Naive thymus-derived CD4-positive, alpha-beta T cell (primary cell): ENCODE measurements around the gene LMO7. TPM values are rescaled to one million over a fixed set of nuclear protein-coding genes. Genes with fewer than 3 reads are reported as not detected.
"Not testable (repeated sequence)": the region's sequence is repeated elsewhere in the genome, so short reads cannot be mapped to it uniquely, and the experiment has no call there.

Experiments
- ATAC-seq: fragments of 150-1000 bp; cut with Tn5 transposase; 2 replicates; pipeline ENCODE4 v1.10.0; 2021; ENCODE audit warnings: mild to moderate bottlenecking, moderate library complexity
- CTCF ChIA-PET: fragments of 350-600 bp; sonication (Branson Sonifier 250); formaldehyde crosslinking; loops from one replicate; lab custom pipeline; 2021; ENCODE audit warnings: antibody characterized with exemption; lab: Charles Lee
- POLR2A ChIA-PET: fragments of 350-600 bp; sonication (Branson Sonifier 250); formaldehyde crosslinking; loops from one replicate; lab custom pipeline; 2021; ENCODE audit warnings: antibody characterized with exemption, inconsistent platforms; lab: Charles Lee
- DNase-seq, 9 donors: peaks; one replicate each; pipeline versions ENCODE4 v3.0.0 to v3.0.0-alpha.2; 2020 to 2022; ENCODE audit warnings: mixed read lengths in 1 of 9
- H3K27ac ChIP-seq: one replicate; pipeline ENCODE4 v1.7.0; 2013; ENCODE audit warnings: mild to moderate bottlenecking, low read depth, low read length, moderate library complexity
- H3K27me3 ChIP-seq, 2 donors: one replicate each; pipeline ENCODE4 v1.7.0; 2013; ENCODE audit warnings: low read length in 2 of 2, mild to moderate bottlenecking in 2 of 2, moderate library complexity in 2 of 2; ENCODE audit not compliant: control insufficient read depth in 2 of 2, insufficient read depth in 2 of 2
- H3K36me3 ChIP-seq, 3 experiments: 1 replicate in 2 of 3; 2 replicates in 1 of 3; pipeline ENCODE4 v1.7.0; 2013; ENCODE audit warnings: low read length in 3 of 3, mild to moderate bottlenecking in 3 of 3, moderate library complexity in 1 of 3; ENCODE audit not compliant: insufficient read depth in 3 of 3, control insufficient read depth in 2 of 3
- H3K4me1 ChIP-seq, 2 donors: one replicate each; pipeline ENCODE4 v1.7.0; 2013; ENCODE audit warnings: low read length in 2 of 2, mild to moderate bottlenecking in 2 of 2, moderate library complexity in 1 of 2; ENCODE audit not compliant: control insufficient read depth in 2 of 2, insufficient read depth in 2 of 2
- H3K4me3 ChIP-seq: 2 replicates; pipeline ENCODE4 v1.7.0; 2013; ENCODE audit warnings: mild to moderate bottlenecking, low read length
- H3K9me3 ChIP-seq, 3 experiments: 1 replicate in 2 of 3; 2 replicates in 1 of 3; pipeline ENCODE4 v1.7.0; 2013; ENCODE audit warnings: low read length in 3 of 3; ENCODE audit not compliant: control insufficient read depth in 2 of 3
- H3K27ac Mint-ChIP-seq, 9 donors: one replicate each; pipeline ENCODE4 v1.8.0; 2020 to 2022; ENCODE audit warnings: mixed read lengths in 9 of 9, mild to moderate bottlenecking in 8 of 9, moderate library complexity in 5 of 9, inconsistent platforms in 2 of 9
- H3K27me3 Mint-ChIP-seq, 5 donors: one replicate each; pipeline ENCODE4 v1.8.0; 2021 to 2022; ENCODE audit warnings: mixed read lengths in 5 of 5, mild to moderate bottlenecking in 1 of 5
- H3K36me3 Mint-ChIP-seq, 5 donors: one replicate each; pipeline ENCODE4 v1.8.0; 2020 to 2022; ENCODE audit warnings: mixed read lengths in 5 of 5, mild to moderate bottlenecking in 3 of 5, inconsistent platforms in 1 of 5
- H3K4me1 Mint-ChIP-seq, 7 donors: one replicate each; pipeline ENCODE4 v1.8.0; 2020 to 2022; ENCODE audit warnings: mixed read lengths in 7 of 7, mild to moderate bottlenecking in 3 of 7, inconsistent platforms in 1 of 7
- H3K4me3 Mint-ChIP-seq, 10 donors: one replicate each; pipeline ENCODE4 v1.8.0; 2020 to 2022; ENCODE audit warnings: mild to moderate bottlenecking in 10 of 10, mixed read lengths in 10 of 10, moderate library complexity in 6 of 10, inconsistent platforms in 2 of 10
- H3K9me3 Mint-ChIP-seq, 11 donors: one replicate each; pipeline ENCODE4 v1.8.0; 2020 to 2022; ENCODE audit warnings: mixed read lengths in 11 of 11, mild to moderate bottlenecking in 4 of 11, inconsistent platforms in 1 of 11, moderate library complexity in 1 of 11
- intact Hi-C, 2 donors: fragments of 100-400 bp; cut with micrococcal nuclease; formaldehyde crosslinking; loops; one replicate each; pipeline ENCODE4 v1.15.1; 2023
- polyA plus RNA-seq, 2 donors: library from polyadenylated mRNA; unstranded; fragments of 300-500 nt; fragmentation: Illumina TruSeq; gene quantifications; one replicate each; pipeline ENCODE4 v1.2.3, GENCODE V29; 2021
- total RNA-seq, 6 experiments: library from RNA in 5 of 6; stranded (reverse) in 5 of 6; gene quantifications; 1 replicate in 5 of 6; 2 replicates in 1 of 6; pipeline ENCODE4 v1.2.3 and lab custom pipeline; 2021 to 2026

Gene LMO7
- total and polyA plus RNA-seq, 7 experiments from 2014 or later, result 18.0 to 68.1 (median 37.8) TPM

- H3K27ac ChIP-seq, H3K36me3 ChIP-seq, H3K27me3 ChIP-seq, ATAC-seq, H3K4me1 ChIP-seq, POLR2A ChIA-PET, H3K9me3 ChIP-seq, DNase-seq, H3K27me3 Mint-ChIP-seq, H3K27ac Mint-ChIP-seq, H3K4me1 Mint-ChIP-seq, H3K4me3 Mint-ChIP-seq, intact Hi-C loops, CTCF ChIA-PET, H3K4me3 ChIP-seq: not testable (repeated sequence)
- H3K36me3 Mint-ChIP-seq, result peaks cover 11 to 34% (median 15%) of the 10 kb centered on the region in 5 donors
- H3K9me3 Mint-ChIP-seq, result peaks cover 0 to 17% (median 6%) of the 10 kb centered on the region in 11 donors
Observed at GRCh38 chr13:75733113-75733512, 97.0 kb downstream of the LMO7 start.

DNA sequence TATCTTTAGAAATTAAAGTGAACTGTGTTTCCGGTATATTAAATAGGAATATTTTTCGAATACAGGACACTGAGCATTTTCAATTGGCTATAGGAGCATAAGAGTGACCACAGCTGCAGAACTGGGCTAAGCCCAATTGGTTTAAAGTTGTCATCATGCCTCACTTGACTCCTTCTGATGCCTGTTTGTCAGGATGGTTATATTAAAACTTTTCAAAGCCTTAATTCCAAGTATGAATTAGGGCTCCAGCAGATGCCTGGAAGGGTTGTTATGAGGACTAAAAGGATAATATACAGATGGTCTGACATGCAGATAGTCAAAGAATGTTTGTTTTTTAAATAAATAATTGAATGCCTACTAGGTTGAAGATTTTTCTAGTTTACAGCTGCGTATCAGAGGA, 100.0 kb downstream of the LMO7 start:
- peaks cover 0 to 8% (median 0%) of the 10 kb centered on the region in 7 donors for H3K4me1 Mint-ChIP-seq
- no peaks in the 10 kb centered on the region for H3K4me1 ChIP-seq
- no peak overlapping the region for H3K4me3 ChIP-seq
- intact Hi-C loops, result no loop called here
- H3K36me3 ChIP-seq, result no peaks in the 10 kb centered on the region
- no peak overlapping the region for H3K27ac ChIP-seq
- ATAC-seq (no peak), DNase-seq (no peak)
- H3K9me3 ChIP-seq, result no peaks in the 10 kb centered on the region
- peaks cover 0 to 14% (median 6%) of the 10 kb centered on the region in 11 donors for H3K9me3 Mint-ChIP-seq
- peaks cover 10 to 32% (median 15%) of the 10 kb centered on the region in 5 donors for H3K36me3 Mint-ChIP-seq
- H3K4me3 Mint-ChIP-seq, result no peak overlapping the region
- CTCF ChIA-PET, result interaction anchor here (0.7 to 0.9 kb wide), 2 partner anchors 30 to 117 kb away, joined by 3 read pairs; no protein-coding TSS in a partner anchor
- H3K27me3 Mint-ChIP-seq, result no peaks in the 10 kb centered on the region
- H3K27ac Mint-ChIP-seq, result no peak overlapping the region
- POLR2A ChIA-PET, result no interaction called here
- no peaks in the 10 kb centered on the region for H3K27me3 ChIP-seq

DNA sequence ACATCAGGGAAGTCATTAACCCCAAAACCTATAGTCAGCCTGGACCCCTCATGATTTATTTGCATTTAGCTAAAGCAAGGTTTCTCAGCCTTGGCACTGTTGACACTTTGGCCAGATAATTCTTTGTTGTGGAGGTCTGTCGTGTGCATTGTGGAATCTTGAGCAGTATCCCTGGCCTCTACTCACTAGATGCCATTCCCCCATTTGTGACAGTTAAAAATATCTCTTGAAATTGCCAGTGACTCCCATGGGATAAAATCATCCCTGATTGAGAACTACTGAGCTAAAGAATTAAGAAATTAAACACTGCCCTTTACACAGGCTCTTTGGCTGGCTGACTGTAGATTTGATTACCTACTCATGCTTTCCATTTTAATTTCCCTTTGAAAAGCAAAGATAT, 102.7 kb downstream of the LMO7 start:
- Histone ChIP-seq H3K4me1 (no peaks in the 10 kb centered on the region), H3K27me3 (no peaks in the 10 kb centered on the region), H3K9me3 (no peaks in the 10 kb centered on the region), H3K4me3 (no peak overlapping the region), H3K27ac (no peak overlapping the region), H3K36me3 (no peaks in the 10 kb centered on the region)
- peak overlapping the region in 1 of 9 donors; percentile 57 for H3K27ac Mint-ChIP-seq
- ATAC-seq, result no peak
- H3K9me3 Mint-ChIP-seq, result peaks cover 0 to 13% (median 4%) of the 10 kb centered on the region in 11 donors
- peaks cover 12 to 29% (median 14%) of the 10 kb centered on the region in 5 donors for H3K36me3 Mint-ChIP-seq
- H3K4me3 Mint-ChIP-seq, result no peak overlapping the region
- no peaks in the 10 kb centered on the region for H3K27me3 Mint-ChIP-seq
- POLR2A ChIA-PET, result interaction anchor here (0.6 kb wide), 1 partner anchor 109 kb away, joined by 4 read pairs; no protein-coding TSS in a partner anchor
- DNase-seq, result no peak
- H3K4me1 Mint-ChIP-seq, result peaks cover 0 to 8% (median 0%) of the 10 kb centered on the region in 7 donors
- CTCF ChIA-PET, result no interaction called here
- intact Hi-C loops, result no loop called here

GRCh38 chr13:75739244-75739868, 103.2 kb downstream of the LMO7 start:
- no peak for DNase-seq
- Histone ChIP-seq H3K36me3 (no peaks in the 10 kb centered on the region), H3K4me1 (no peaks in the 10 kb centered on the region), H3K4me3 (no peak overlapping the region), H3K9me3 (no peaks in the 10 kb centered on the region), H3K27me3 (no peaks in the 10 kb centered on the region), H3K27ac (no peak overlapping the region)
- ChIA-PET POLR2A (interaction anchor here (0.6 kb wide), 1 partner anchor 109 kb away, joined by 4 read pairs; no protein-coding TSS in a partner anchor), CTCF (no interaction called here)
- no peak for ATAC-seq
- H3K36me3 Mint-ChIP-seq, result peaks cover 10 to 26% (median 11%) of the 10 kb centered on the region in 5 donors
- intact Hi-C loops, result no loop called here
- H3K4me1 Mint-ChIP-seq, result peaks cover 0 to 8% (median 0%) of the 10 kb centered on the region in 7 donors
- H3K27ac Mint-ChIP-seq, result peak overlapping the region in 1 of 9 donors; percentile 67
- H3K27me3 Mint-ChIP-seq, result no peaks in the 10 kb centered on the region
- H3K9me3 Mint-ChIP-seq, result peaks cover 0 to 12% (median 3%) of the 10 kb centered on the region in 11 donors
- H3K4me3 Mint-ChIP-seq, result no peak overlapping the region

GRCh38 chr13:75740031-75740430, 103.9 kb downstream of the LMO7 start:
- Histone ChIP-seq H3K27me3 (no peaks in the 10 kb centered on the region), H3K27ac (no peak overlapping the region), H3K9me3 (no peaks in the 10 kb centered on the region), H3K4me1 (no peaks in the 10 kb centered on the region), H3K36me3 (no peaks in the 10 kb centered on the region), H3K4me3 (no peak overlapping the region)
- DNase-seq (no peak), ATAC-seq (no peak)
- Mint-ChIP-seq H3K36me3 (peaks cover 10 to 29% (median 13%) of the 10 kb centered on the region in 5 donors), H3K27ac (no peak overlapping the region), H3K27me3 (no peaks in the 10 kb centered on the region), H3K4me1 (peaks cover 0 to 8% (median 0%) of the 10 kb centered on the region in 7 donors), H3K4me3 (no peak overlapping the region), H3K9me3 (peaks cover 0 to 12% (median 4%) of the 10 kb centered on the region in 11 donors)
- POLR2A ChIA-PET, result no interaction called here
- intact Hi-C loops, result no loop called here
- CTCF ChIA-PET, result no interaction called here

DNA sequence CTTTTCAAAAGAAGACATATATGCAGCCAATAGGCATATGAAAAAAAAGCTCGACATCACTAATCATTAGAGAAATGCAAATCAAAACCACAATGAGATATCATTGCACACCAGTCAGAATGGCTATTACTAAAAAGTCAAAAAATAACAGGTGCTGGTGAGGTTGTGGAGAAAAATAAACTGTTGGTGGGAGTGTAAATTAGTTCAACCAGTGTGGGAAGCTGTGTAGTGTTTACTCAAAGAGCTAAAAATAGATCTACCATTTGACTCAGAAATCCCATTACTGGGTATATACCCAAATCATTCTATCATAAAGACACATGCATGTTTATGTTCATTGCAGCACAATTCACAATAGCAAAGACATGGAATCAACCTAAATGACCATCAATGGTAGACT, 106.9 kb downstream of the LMO7 start:
- H3K27ac Mint-ChIP-seq, intact Hi-C loops, H3K27me3 Mint-ChIP-seq, H3K4me1 Mint-ChIP-seq, H3K9me3 ChIP-seq, H3K27ac ChIP-seq, H3K4me3 ChIP-seq, H3K4me3 Mint-ChIP-seq, POLR2A ChIA-PET, H3K27me3 ChIP-seq, H3K36me3 ChIP-seq, H3K4me1 ChIP-seq, DNase-seq, ATAC-seq: not testable (repeated sequence)
- H3K9me3 Mint-ChIP-seq, result peaks cover 0 to 13% (median 4%) of the 10 kb centered on the region in 11 donors
- peaks cover 9 to 26% (median 10%) of the 10 kb centered on the region in 5 donors for H3K36me3 Mint-ChIP-seq
- CTCF ChIA-PET, result interaction anchor here (0.8 kb wide), 1 partner anchor 17 kb away, joined by 3 read pairs; no protein-coding TSS in a partner anchor
